Stimulated activated CD8-positive, alpha-beta memory T cell treated with anti-CD3 and anti-CD28 coated beads, Interleukin-2, amount 100 ng/mL, for 1 hour (primary cell): ENCODE measurements around the gene NEDD4.

ENCODE experiments used
- DNase-seq, 2 donors: peaks; one replicate each; pipeline ENCODE4 v3.0.0-alpha.2; 2020; ENCODE audit warnings: low read depth in 2 of 2

NEDD4 gene

GRCh38 chr15:55780292-55780691 is 213.1 kb downstream of the NEDD4 start:
- DNase-seq = no peak

- DNase-seq = no peak
Observed at GRCh38 chr15:55778932-55779331, 214.5 kb downstream of the NEDD4 start.
